Measurements from ENCODE around the gene ZMYND8. TPM values are rescaled to one million over a fixed set of nuclear protein-coding genes. Genes with fewer than 3 reads are reported as not detected.

Gene ZMYND8
- total RNA-seq, 3 donors from 2014 or later (not counting 1 experiment from before 2014, with no cell fraction given): 57.6 to 72.6 (median 69.8) TPM

GRCh38 chr20:47273591-47274235, 82.8 kb downstream of the ZMYND8 start:
- Histone ChIP-seq H3K36me3 (ENCODE audit: control insufficient read depth, insufficient read depth, low read length) (peaks cover 53% of the 10 kb centered on the region), H3K27me3 (ENCODE audit: control insufficient read depth, insufficient read depth, low read length) (no peaks in the 10 kb centered on the region), H3K4me1 (ENCODE audit: control insufficient read depth, insufficient read depth, low read length) (no peaks in the 10 kb centered on the region), H3K4me3 (ENCODE audit: low read length) (no peak overlapping the region), H3K27ac (ENCODE audit: low read length) (no peak overlapping the region), H3K9me3 (ENCODE audit: control insufficient read depth, insufficient read depth, low read length) (no peaks in the 10 kb centered on the region)
- H3K9me3 Mint-ChIP-seq: no peaks in the 10 kb centered on the region
- peaks cover 13 to 16% of the 10 kb centered on the region in 2 donors for H3K4me1 Mint-ChIP-seq
- DNase-seq (no peak), ATAC-seq (no peak)
- intact Hi-C loops (cut with micrococcal nuclease): no loop called here
- H3K4me3 Mint-ChIP-seq: no peak overlapping the region
- 94% methylated on average over 2 of the region's 2 CpGs for WGBS (ENCODE audit: insufficient coverage)
- no peak for TF ChIP-seq CTCF (IDR thresholded peaks at IDR 0.05)
- no peaks in the 10 kb centered on the region for H3K36me3 Mint-ChIP-seq
- peak overlapping the region; percentile 18 to 64 for H3K27ac Mint-ChIP-seq
- H3K27me3 Mint-ChIP-seq (ENCODE audit: low read depth in 2 of 2): no peaks in the 10 kb centered on the region

GRCh38 chr20:47272893-47273590, 83.5 kb downstream of the ZMYND8 start:
- H3K4me1 Mint-ChIP-seq: peaks cover 13 to 15% of the 10 kb centered on the region in 2 donors
- no peaks in the 10 kb centered on the region for H3K9me3 Mint-ChIP-seq
- intact Hi-C loops (cut with micrococcal nuclease): loop anchor here (1.0 kb wide), 3 partner anchors 77 to 348 kb away; no protein-coding TSS in a partner anchor
- peak; percentile 98 for TF ChIP-seq CTCF (IDR thresholded peaks at IDR 0.05)
- no peaks in the 10 kb centered on the region for H3K36me3 Mint-ChIP-seq
- no peaks in the 10 kb centered on the region for H3K4me1 ChIP-seq (ENCODE audit: control insufficient read depth, insufficient read depth, low read length)
- H3K27ac ChIP-seq (ENCODE audit: low read length): no peak overlapping the region
- ATAC-seq (peak; percentile 83 to 88 (median 84)), DNase-seq (peak in 1 of 2 donors; percentile 83)
- H3K27me3 Mint-ChIP-seq (ENCODE audit: low read depth in 2 of 2): no peaks in the 10 kb centered on the region
- peaks cover 51% of the 10 kb centered on the region for H3K36me3 ChIP-seq (ENCODE audit: control insufficient read depth, insufficient read depth, low read length)
- no peak overlapping the region for H3K4me3 Mint-ChIP-seq
- H3K27ac Mint-ChIP-seq: peak overlapping the region; percentile 46 to 50
- no peaks in the 10 kb centered on the region for H3K27me3 ChIP-seq (ENCODE audit: control insufficient read depth, insufficient read depth, low read length)
- no peak overlapping the region for H3K4me3 ChIP-seq (ENCODE audit: low read length)
- no peaks in the 10 kb centered on the region for H3K9me3 ChIP-seq (ENCODE audit: control insufficient read depth, insufficient read depth, low read length)
- WGBS (ENCODE audit: insufficient coverage): 92% methylated on average over 5 of the region's 8 CpGs

- Histone ChIP-seq H3K27ac (ENCODE audit: low read length) (no peak overlapping the region), H3K27me3 (ENCODE audit: control insufficient read depth, insufficient read depth, low read length) (no peaks in the 10 kb centered on the region), H3K4me1 (ENCODE audit: control insufficient read depth, insufficient read depth, low read length) (no peaks in the 10 kb centered on the region), H3K36me3 (ENCODE audit: control insufficient read depth, insufficient read depth, low read length) (peaks cover 49% of the 10 kb centered on the region), H3K4me3 (ENCODE audit: low read length) (no peak overlapping the region), H3K9me3 (ENCODE audit: control insufficient read depth, insufficient read depth, low read length) (no peaks in the 10 kb centered on the region)
- WGBS (ENCODE audit: insufficient coverage): 83% methylated on average over 5 of the region's 7 CpGs
- Mint-ChIP-seq H3K27me3 (ENCODE audit: low read depth in 2 of 2) (no peaks in the 10 kb centered on the region), H3K36me3 (no peaks in the 10 kb centered on the region), H3K27ac (no peak overlapping the region), H3K4me1 (peaks cover 14 to 20% of the 10 kb centered on the region in 2 donors), H3K4me3 (no peak overlapping the region), H3K9me3 (no peaks in the 10 kb centered on the region)
- no peak for TF ChIP-seq CTCF (IDR thresholded peaks at IDR 0.05)
- intact Hi-C loops (cut with micrococcal nuclease): no loop called here
- DNase-seq (no peak), ATAC-seq (no peak)
Observed at GRCh38 chr20:47271046-47271615, 85.4 kb downstream of the ZMYND8 start.
